GM21390 (cell line): ENCODE measurements around the gene PWWP2B.
"Not testable (repeated sequence)": the region's sequence is repeated elsewhere in the genome, so short reads cannot be mapped to it uniquely, and the experiment has no call there.

Experiments
- ATAC-seq: cut with Tn5 transposase; IDR thresholded peaks from one replicate; pipeline ENCODE4 v1.9.1; 2021; ENCODE audit not compliant: unreplicated experiment

Gene PWWP2B

GRCh38 chr10:132379026-132379425, 18.0 kb upstream of the PWWP2B start:
- not testable (repeated sequence) for ATAC-seq

GRCh38 chr10:132380986-132381385, 16.0 kb upstream of the PWWP2B start:
- not testable (repeated sequence) for ATAC-seq

GRCh38 chr10:132381741-132382140, 15.3 kb upstream of the PWWP2B start:
- no peak for ATAC-seq

- no peak for ATAC-seq
These were observed 14.6 kb upstream of the PWWP2B start for GRCh38 chr10:132382231-132382922.

- ATAC-seq: no peak
These were observed 13.9 kb upstream of the PWWP2B start for GRCh38 chr10:132383101-132383500.

GRCh38 chr10:132383751-132384196, 13.2 kb upstream of the PWWP2B start:
- no peak for ATAC-seq

- ATAC-seq: no peak
These were observed 12.2 kb upstream of the PWWP2B start for GRCh38 chr10:132384618-132385388.

GRCh38 chr10:132385389-132385667, 11.7 kb upstream of the PWWP2B start:
- ATAC-seq: no peak

- no peak for ATAC-seq
These were observed 11.1 kb upstream of the PWWP2B start for GRCh38 chr10:132385721-132386418.

- ATAC-seq: no peak
These were observed 10.6 kb upstream of the PWWP2B start for GRCh38 chr10:132386419-132386831.

- ATAC-seq: not testable (repeated sequence)
These were observed 10.1 kb upstream of the PWWP2B start for GRCh38 chr10:132386896-132387295.

GRCh38 chr10:132387764-132388210, 9.2 kb upstream of the PWWP2B start:
- peak; percentile 66 for ATAC-seq

GRCh38 chr10:132388891-132389432, 8.0 kb upstream of the PWWP2B start:
- ATAC-seq: no peak

- no peak for ATAC-seq
These were observed 7.4 kb upstream of the PWWP2B start for GRCh38 chr10:132389433-132390169.

GRCh38 chr10:132390170-132390920, 6.7 kb upstream of the PWWP2B start:
- no peak for ATAC-seq

GRCh38 chr10:132390921-132391675, 5.9 kb upstream of the PWWP2B start:
- ATAC-seq: no peak

GRCh38 chr10:132391676-132392020, 5.4 kb upstream of the PWWP2B start:
- no peak for ATAC-seq

- ATAC-seq: no peak
These were observed 4.7 kb upstream of the PWWP2B start for GRCh38 chr10:132392184-132392800.
